Raji (cell line): ENCODE results near the gene SLC9A9.

ENCODE experiments used
- POLR2A ChIP-seq: IDR thresholded peaks from 2 replicates; pipeline ENCODE4 v1.6.1; 2011; ENCODE audit warnings: low read depth, low read length, control low read depth; ENCODE audit not compliant: insufficient read depth

Gene SLC9A9

DNA sequence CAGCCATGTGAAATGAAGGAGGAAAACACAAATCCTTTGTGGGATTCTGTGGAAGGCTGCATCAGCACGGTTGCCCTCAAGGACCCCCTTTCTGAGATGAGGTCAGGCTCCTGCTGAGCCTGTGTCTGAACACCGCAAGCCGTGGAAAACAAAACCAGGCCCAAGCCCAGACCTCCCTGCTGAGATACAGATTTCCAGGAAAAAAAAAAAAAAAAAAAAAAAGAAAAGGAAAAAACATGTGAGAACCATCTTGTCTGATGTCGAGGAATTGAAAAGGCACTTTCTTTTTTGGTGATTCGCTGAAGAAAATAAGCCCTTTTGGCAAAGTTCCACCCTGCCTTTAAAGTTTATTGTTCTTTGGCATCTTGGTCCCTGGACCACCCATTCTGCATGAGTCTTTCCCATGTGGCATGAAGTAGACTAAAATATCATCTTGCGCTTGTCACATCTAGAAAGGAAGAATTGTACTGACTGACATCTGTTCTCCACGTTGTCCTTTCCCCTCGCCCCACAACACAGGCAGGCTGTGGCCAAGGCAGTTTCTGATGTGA lies 611.1 kb downstream of the SLC9A9 start:
- TF ChIP-seq POLR2A: no peak

DNA sequence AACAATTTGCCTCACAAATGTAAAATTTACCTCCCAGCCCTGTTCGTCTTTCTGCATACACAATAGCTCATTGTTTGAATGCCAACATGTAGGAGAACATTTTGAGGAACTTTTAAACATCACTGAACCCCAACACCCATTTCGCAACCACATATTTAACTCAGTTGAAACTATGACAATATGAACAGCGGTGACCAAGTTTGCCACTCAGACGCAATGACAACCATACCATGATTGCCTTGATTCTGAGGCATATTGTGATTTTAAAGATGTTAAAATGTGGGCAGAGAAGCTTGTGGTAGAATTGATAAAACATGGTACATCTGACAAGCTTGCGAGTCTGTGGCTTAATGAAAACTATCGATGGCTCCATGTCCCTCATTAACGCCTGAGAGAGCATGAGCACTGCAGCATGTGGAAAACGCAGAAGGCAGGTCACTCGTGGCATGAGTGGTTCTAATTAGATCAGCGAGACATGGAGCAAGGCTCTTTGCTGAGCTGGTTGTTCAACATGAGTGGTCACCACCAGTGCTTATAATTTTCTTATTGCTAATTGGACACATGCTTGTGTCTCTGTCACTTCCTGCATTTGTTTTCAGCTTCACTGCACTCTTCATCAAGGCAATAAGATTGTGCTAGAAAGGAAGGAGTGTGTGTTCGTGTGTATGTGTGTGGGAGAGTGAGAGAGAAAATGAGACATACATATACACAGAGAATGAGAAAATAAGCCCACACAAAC lies 611.9 kb downstream of the SLC9A9 start:
- no peak for TF ChIP-seq POLR2A

DNA sequence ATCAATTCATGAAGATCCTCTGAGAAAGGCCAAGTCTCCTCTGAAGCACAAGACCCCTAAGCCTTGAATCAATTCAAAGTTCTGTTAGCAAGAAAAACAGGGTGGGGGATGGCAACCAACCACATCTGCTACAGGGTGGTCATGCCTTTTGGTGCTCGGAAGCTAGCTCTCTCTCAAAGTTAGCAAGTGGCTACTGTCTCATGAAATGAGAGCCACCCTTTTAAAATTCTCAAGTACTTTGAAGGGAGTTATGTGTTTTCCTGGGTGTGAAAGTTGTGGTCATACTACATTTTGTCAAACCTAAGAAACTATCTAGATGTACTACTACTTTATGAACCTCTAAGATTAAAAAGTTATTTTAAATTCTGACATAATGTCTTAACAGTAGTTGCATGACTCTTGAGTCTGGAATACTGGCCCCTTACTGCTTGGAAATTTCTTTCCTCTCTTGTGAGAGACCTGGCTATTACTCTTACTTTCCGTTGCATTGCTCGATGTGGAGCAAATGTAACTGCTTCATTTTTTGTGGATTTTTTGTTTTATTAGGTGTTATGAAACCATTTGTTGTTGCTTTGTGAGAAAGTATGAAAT lies 612.6 kb downstream of the SLC9A9 start:
- TF ChIP-seq POLR2A: no peak

DNA sequence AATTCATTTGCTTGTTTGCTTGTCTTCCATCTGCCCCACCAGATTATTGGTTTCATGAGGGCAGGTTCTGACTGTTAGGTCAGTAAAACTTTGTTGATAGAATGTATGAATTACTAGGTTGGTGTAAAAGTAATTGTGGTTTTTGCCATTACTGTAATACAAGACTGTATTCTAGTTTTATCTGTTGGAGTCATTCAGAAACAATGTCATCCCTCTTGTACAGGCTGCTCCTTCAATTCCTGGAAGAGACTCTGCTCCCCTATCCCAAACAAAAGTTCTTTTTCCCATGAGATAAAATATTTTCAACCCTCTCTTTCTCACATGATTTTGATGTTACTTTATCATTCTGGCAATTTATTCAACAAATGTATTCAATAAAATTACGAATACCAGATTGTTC lies 613.7 kb downstream of the SLC9A9 start:
- TF ChIP-seq POLR2A: no peak

DNA sequence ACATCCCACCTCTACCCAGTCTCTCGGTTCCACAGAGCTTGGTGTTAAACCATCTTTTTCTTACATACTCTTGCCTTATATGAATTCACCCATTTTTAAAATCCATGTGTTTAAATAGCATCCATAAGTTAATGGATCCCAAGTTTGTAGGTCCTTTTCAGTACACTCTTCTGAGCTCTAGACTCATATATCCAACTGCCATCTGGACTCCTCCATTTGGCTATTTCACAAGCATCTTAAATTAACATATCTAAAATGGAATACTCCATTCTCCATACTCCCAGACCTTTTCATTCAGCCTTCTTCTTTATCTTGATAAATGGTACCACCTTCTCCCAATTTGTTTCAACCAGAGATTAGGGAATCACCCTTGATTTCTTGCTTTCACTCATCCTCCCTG lies 615.3 kb downstream of the SLC9A9 start:
- no peak for TF ChIP-seq POLR2A

DNA sequence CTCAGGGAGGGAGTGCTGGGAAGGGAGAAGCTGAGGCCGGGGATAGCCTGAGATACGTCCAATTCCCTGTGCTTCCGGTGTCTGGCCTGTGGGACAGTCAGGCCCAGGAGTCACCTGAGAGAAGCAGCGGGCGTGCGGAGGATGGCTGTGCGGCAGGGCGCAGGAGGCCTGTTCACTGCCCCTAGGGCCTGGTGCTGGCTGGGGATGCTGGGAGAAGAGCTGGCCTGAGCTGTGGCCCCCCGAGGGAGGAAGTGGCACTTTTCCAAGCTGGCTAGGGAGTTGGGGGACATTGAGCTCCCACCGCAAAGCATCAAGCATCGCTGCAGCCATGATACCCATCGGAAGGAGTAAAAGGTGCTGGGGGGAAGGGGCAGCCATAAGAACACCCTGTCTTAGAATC lies 619.9 kb downstream of the SLC9A9 start:
- TF ChIP-seq POLR2A: no peak

GRCh38 chr3:143226678-143227291 lies 621.5 kb downstream of the SLC9A9 start:
- no peak for TF ChIP-seq POLR2A

GRCh38 chr3:143224716-143225115 lies 623.6 kb downstream of the SLC9A9 start:
- TF ChIP-seq POLR2A: no peak

DNA sequence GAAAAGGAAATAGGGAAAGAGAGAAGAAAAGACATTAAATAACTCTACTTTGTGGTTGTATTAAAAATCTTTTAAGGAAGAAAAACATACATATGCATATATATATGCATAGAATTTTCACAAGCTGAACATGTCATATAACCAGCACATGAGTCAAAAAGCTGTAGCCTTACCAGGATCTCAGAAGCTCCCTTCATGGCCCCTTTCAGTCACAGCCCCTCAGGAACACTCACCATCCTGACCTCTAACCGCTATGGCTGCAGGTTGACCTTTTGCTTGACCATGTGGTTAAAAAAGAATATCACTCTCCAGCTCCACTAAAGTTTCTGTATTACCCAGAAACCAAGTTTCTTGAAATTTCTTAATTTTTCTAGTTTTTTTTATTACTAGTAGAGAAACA lies 625.3 kb downstream of the SLC9A9 start:
- TF ChIP-seq POLR2A: no peak

GRCh38 chr3:143222505-143222904 lies 625.8 kb downstream of the SLC9A9 start:
- TF ChIP-seq POLR2A: no peak

- no peak for TF ChIP-seq POLR2A
Measured at GRCh38 chr3:143221446-143221845, 626.8 kb downstream of the SLC9A9 start.

DNA sequence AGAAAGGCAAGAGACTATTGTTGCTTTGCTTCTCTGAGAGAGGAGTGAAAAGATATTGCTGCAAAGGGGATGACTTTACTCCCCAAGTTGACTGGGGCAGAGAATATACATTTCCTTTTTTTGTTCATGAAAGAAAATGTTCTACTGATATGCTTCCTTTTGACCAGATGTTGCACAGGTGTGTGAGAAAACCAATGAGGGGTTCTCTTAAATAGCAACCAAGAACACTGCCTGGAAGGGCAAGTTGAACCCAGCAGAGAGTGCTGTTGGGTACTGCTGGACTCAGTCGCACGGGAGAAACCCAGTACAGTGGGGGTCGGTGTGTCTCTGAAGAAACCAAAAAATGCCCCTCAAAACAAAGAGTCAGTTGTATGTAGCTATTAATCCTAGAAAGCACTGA lies 627.5 kb downstream of the SLC9A9 start:
- no peak for TF ChIP-seq POLR2A

- no peak for TF ChIP-seq POLR2A
Measured at GRCh38 chr3:143218166-143218835, 630.0 kb downstream of the SLC9A9 start.

DNA sequence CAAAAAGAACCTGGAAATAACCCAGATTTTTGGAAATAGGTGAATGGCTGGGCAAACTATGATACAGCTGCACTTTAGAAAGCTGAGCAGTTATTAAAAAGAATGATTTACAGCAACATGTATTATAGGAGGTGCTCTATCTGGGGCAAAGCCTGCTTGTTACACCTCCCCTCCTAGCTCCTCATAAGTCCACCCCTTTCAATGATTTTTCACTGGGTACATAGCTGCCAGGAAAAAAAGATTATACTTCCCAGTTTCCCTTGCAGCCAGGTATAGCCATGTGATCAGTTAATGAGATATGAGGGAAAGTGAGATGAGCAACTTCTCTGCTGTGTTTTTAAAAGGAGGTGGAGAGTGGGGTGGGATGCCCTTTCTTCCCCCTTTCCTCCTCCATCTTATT lies 631.0 kb downstream of the SLC9A9 start:
- TF ChIP-seq POLR2A: no peak

DNA sequence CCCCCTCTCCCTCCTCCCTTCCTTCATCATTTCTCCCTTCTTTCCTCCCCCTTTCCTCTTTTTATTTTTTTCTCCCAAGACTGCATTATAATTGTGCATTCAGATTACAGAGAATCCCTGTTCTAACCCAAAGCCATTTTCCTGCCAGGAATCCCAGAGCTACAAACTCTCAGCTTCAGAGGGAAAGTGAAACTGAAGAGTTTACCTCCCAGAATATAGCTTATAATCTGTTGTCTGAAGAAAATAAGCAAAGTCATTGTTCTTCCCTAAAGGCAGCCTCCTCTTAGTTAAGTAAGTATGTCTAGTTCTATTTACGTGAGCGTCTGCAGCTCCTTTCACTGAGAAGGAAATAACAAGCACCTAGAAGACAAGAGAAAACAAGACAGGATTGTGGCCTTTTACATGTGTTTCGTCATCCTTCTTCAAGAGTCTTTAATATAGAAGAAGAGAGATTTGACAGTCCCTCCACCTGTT lies 631.5 kb downstream of the SLC9A9 start:
- no peak for TF ChIP-seq POLR2A
